ENCODE measurements around the gene TP53AIP1. TPM values are rescaled to one million over a fixed set of nuclear protein-coding genes. Genes with fewer than 3 reads are reported as not detected.

TP53AIP1 gene
- total RNA-seq, 1 experiment from 2014 or later: 2.3 TPM

DNA sequence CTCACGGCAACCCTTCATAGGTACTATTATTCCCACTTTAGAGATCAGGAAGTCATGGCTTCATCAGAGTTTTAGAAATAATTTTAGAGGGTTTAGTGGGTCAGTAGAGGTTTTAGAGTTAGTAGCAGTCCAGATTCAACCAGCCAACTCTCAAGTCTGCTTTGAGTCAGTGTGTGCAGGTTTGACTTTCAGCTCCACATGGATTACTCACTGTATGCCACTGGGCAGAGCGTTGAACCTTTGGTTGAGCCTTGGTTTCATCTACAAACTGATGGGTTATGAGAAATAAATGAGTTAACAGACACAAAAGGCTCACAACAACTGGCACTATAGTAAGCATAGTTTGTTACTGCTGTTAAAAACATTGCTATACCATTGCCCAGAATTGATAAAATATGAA lies 19.0 kb upstream of the TP53AIP1 start:
- H3K36me3 ChIP-seq (ENCODE audit: insufficient read depth, low read length, poor library complexity, severe bottlenecking): no peaks in the 10 kb centered on the region
- no peak overlapping the region for H3K27ac ChIP-seq (ENCODE audit: low read depth, low read length, poor library complexity, severe bottlenecking)
- H3K4me3 ChIP-seq (ENCODE audit: low read depth, low read length, poor library complexity, severe bottlenecking): no peak overlapping the region
- no peaks in the 10 kb centered on the region for H3K27me3 ChIP-seq (replicated peaks; ENCODE audit: insufficient read depth, low read depth, low read length, poor library complexity)
- no peaks in the 10 kb centered on the region for H3K9me3 ChIP-seq (ENCODE audit: low read depth, low read length, poor library complexity, severe bottlenecking)
- no peak for TF ChIP-seq EZH2 (IDR thresholded peaks at IDR 0.05; ENCODE audit: borderline replicate concordance, low read depth, low read length, poor library complexity, severe bottlenecking)
- TF ChIP-seq, protein P1, sequence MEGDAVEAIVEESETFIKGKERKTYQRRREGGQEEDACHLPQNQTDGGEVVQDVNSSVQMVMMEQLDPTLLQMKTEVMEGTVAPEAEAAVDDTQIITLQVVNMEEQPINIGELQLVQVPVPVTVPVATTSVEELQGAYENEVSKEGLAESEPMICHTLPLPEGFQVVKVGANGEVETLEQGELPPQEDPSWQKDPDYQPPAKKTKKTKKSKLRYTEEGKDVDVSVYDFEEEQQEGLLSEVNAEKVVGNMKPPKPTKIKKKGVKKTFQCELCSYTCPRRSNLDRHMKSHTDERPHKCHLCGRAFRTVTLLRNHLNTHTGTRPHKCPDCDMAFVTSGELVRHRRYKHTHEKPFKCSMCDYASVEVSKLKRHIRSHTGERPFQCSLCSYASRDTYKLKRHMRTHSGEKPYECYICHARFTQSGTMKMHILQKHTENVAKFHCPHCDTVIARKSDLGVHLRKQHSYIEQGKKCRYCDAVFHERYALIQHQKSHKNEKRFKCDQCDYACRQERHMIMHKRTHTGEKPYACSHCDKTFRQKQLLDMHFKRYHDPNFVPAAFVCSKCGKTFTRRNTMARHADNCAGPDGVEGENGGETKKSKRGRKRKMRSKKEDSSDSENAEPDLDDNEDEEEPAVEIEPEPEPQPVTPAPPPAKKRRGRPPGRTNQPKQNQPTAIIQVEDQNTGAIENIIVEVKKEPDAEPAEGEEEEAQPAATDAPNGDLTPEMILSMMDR (conservative IDR thresholded peaks at IDR 0.05; ENCODE audit: low read depth, low read length): no peak
- CTCF ChIA-PET: no interaction called here
- POLR2A ChIA-PET (ENCODE audit: low non-redundant PET): no interaction called here
- intact Hi-C loops (cut with micrococcal nuclease; ENCODE audit: unreplicated experiment): no loop called here
- no TSS peak for BruUV-seq (replicated peaks)
- no peaks in the 10 kb centered on the region for H3K4me1 ChIP-seq (ENCODE audit: insufficient read depth, low read length, poor library complexity, severe bottlenecking)
- DNase-seq (ENCODE audit: low spot score): no peak

DNA sequence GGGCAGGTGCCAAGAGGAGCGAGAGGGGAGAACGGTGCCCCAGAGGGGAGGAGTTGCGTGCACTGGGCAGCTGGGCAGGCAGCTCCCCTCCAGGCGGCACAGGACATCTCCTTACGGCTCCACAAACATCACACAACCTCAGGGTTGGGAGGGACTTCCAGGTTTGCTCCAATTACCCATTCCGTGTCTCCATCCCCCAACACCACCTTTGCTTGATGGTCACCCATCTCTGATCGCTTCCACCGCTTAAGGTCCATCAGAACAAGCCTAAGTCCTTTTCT lies 14.5 kb upstream of the TP53AIP1 start:
- ChIA-PET POLR2A (ENCODE audit: low non-redundant PET) (no interaction called here), CTCF (interaction anchor here (1.3 to 2.1 kb wide), 4 partner anchors 13 to 76 kb away, joined by 5 to 69 read pairs (median 12); no protein-coding TSS in a partner anchor)
- no peaks in the 10 kb centered on the region for H3K4me1 ChIP-seq (ENCODE audit: insufficient read depth, low read length, poor library complexity, severe bottlenecking)
- BruUV-seq (replicated peaks): no TSS peak
- TF ChIP-seq, protein P1 (conservative IDR thresholded peaks at IDR 0.05; ENCODE audit: low read depth, low read length): no peak
- TF ChIP-seq EZH2 (IDR thresholded peaks at IDR 0.05; ENCODE audit: borderline replicate concordance, low read depth, low read length, poor library complexity, severe bottlenecking): no peak
- H3K27me3 ChIP-seq (replicated peaks; ENCODE audit: insufficient read depth, low read depth, low read length, poor library complexity): no peaks in the 10 kb centered on the region
- intact Hi-C loops (cut with micrococcal nuclease; ENCODE audit: unreplicated experiment): loop anchor here (10.0 kb wide), 3 partner anchors 378 to 798 kb away; no protein-coding TSS in a partner anchor
- H3K9me3 ChIP-seq (ENCODE audit: low read depth, low read length, poor library complexity, severe bottlenecking): no peaks in the 10 kb centered on the region
- no peak for DNase-seq (ENCODE audit: low spot score)
- no peak overlapping the region for H3K4me3 ChIP-seq (ENCODE audit: low read depth, low read length, poor library complexity, severe bottlenecking)
- no peak overlapping the region for H3K27ac ChIP-seq (ENCODE audit: low read depth, low read length, poor library complexity, severe bottlenecking)
- H3K36me3 ChIP-seq (ENCODE audit: insufficient read depth, low read length, poor library complexity, severe bottlenecking): no peaks in the 10 kb centered on the region

DNA sequence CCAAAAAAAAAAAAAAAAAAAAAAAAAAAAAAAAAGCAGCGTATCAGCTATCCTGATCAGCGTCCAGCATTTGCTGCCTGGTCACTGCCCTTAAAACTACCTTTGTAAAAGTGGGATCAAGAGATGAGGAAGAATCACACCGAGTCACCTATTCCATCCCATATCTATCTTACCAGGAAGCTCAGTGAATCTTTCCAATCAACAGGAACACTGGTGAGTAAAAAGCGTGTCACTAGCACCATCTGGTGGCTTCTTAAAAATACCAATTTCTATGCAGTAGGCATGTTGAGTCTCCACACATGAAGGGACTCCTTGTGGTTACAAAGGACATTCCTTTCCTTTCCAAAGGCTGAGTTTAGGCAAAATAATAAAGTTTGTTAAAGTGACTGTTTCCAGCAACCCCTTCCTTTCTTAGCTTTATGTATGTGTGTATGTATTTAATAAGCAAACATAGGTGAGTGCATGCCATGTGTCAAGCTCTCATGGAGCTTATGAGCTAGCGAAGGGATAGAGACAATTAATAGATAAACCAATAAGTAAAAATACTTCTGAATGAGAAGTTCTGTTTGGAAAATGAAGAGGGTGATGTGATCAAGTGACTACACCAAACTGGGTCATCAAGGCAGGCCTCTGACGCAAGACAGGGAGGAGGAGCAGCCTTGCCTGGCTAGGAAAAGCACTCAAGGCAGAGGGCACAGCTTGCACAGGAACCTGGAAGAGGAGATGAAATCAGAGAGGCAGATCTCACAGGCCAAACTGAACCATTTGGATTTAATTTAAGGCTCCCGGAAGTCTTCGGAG lies 13.9 kb upstream of the TP53AIP1 start:
- H3K4me3 ChIP-seq (ENCODE audit: low read depth, low read length, poor library complexity, severe bottlenecking): no peak overlapping the region
- ChIA-PET CTCF (interaction anchor here (0.6 to 2.1 kb wide), 13 partner anchors 14 to 76 kb away, joined by 3 to 69 read pairs (median 4); partner anchors contain the start of genes KCNJ5 and TP53AIP1), POLR2A (ENCODE audit: low non-redundant PET) (no interaction called here)
- H3K27me3 ChIP-seq (replicated peaks; ENCODE audit: insufficient read depth, low read depth, low read length, poor library complexity): no peaks in the 10 kb centered on the region
- intact Hi-C loops (cut with micrococcal nuclease; ENCODE audit: unreplicated experiment): loop anchor here (1.0 to 10.0 kb wide), 4 partner anchors 72 to 798 kb away; no protein-coding TSS in a partner anchor
- H3K27ac ChIP-seq (ENCODE audit: low read depth, low read length, poor library complexity, severe bottlenecking): no peak overlapping the region
- H3K4me1 ChIP-seq (ENCODE audit: insufficient read depth, low read length, poor library complexity, severe bottlenecking): no peaks in the 10 kb centered on the region
- H3K9me3 ChIP-seq (ENCODE audit: low read depth, low read length, poor library complexity, severe bottlenecking): no peaks in the 10 kb centered on the region
- peak; percentile 84 for DNase-seq (ENCODE audit: low spot score)
- TF ChIP-seq EZH2 (IDR thresholded peaks at IDR 0.05; ENCODE audit: borderline replicate concordance, low read depth, low read length, poor library complexity, severe bottlenecking): no peak
- TF ChIP-seq, protein P1 (conservative IDR thresholded peaks at IDR 0.05; ENCODE audit: low read depth, low read length): peak; percentile 85
- no TSS peak for BruUV-seq (replicated peaks)
- no peaks in the 10 kb centered on the region for H3K36me3 ChIP-seq (ENCODE audit: insufficient read depth, low read length, poor library complexity, severe bottlenecking)

Measured in A673 (cell line).